Measurements from ENCODE around the gene EPHB1.

The EPHB1 gene

DNA sequence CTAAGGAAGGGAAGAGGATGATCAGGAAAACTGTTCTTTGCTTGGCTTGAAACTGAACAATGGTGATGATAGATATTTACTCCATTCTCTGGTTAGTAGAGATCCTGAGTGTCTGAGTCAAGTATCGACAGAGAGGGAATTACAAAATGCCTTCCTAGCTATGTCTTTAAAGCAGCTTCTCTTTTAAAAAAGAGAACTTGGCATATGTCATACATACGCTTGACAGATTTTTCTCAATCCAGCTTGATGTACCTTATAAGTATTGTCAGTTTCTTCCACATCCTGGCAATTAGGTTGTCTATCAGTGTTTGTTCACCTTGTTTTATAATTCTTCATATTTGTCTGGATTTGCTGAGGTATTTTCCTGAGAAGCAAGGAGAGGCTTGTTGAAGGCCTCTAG is 5.0 kb upstream of the EPHB1 start:
- H3K27ac ChIP-seq: no peak overlapping the region
- DNase-seq: no peak

DNA sequence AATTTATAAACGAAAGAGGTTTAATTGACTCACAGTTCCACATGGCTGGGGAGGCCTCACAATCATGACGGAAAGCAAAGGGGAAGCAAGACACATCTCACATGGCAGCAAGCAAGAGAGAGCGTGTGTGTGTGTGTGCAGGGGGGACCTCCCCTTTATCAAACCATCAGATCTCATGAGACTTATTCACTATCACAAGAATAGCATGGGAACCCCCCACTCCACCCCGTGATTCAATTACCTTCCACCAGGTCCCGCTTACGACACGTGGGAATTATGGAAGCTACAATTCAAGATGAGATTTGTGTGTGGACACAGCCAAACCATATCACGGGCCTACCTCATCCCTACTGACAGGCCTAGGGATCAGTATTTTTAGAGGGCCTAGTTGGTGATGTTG is 3.1 kb upstream of the EPHB1 start:
- Histone ChIP-seq H3K27me3 (ENCODE audit: insufficient read depth, low read depth, severe bottlenecking) (peaks cover 13% of the 10 kb centered on the region), H3K36me3 (no peaks in the 10 kb centered on the region), H3K27ac (no peak overlapping the region), H3K9me3 (ENCODE audit: severe bottlenecking) (no peaks in the 10 kb centered on the region), H3K4me3 (ENCODE audit: low read depth, low read length) (no peak overlapping the region)
- TF ChIP-seq, protein P1, sequence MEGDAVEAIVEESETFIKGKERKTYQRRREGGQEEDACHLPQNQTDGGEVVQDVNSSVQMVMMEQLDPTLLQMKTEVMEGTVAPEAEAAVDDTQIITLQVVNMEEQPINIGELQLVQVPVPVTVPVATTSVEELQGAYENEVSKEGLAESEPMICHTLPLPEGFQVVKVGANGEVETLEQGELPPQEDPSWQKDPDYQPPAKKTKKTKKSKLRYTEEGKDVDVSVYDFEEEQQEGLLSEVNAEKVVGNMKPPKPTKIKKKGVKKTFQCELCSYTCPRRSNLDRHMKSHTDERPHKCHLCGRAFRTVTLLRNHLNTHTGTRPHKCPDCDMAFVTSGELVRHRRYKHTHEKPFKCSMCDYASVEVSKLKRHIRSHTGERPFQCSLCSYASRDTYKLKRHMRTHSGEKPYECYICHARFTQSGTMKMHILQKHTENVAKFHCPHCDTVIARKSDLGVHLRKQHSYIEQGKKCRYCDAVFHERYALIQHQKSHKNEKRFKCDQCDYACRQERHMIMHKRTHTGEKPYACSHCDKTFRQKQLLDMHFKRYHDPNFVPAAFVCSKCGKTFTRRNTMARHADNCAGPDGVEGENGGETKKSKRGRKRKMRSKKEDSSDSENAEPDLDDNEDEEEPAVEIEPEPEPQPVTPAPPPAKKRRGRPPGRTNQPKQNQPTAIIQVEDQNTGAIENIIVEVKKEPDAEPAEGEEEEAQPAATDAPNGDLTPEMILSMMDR (IDR thresholded peaks at IDR 0.05; ENCODE audit: low read depth, low read length): no peak
- DNase-seq: no peak

More for the DNA sequence above, 5.0 kb upstream of the EPHB1 start:
- TF ChIP-seq, protein P1 (IDR thresholded peaks at IDR 0.05; ENCODE audit: low read depth, low read length): no peak
- H3K9me3 ChIP-seq (ENCODE audit: severe bottlenecking): no peaks in the 10 kb centered on the region
- no peaks in the 10 kb centered on the region for H3K27me3 ChIP-seq (ENCODE audit: insufficient read depth, low read depth, severe bottlenecking)
- H3K4me3 ChIP-seq (ENCODE audit: low read depth, low read length): no peak overlapping the region
- H3K36me3 ChIP-seq: no peaks in the 10 kb centered on the region

DNA sequence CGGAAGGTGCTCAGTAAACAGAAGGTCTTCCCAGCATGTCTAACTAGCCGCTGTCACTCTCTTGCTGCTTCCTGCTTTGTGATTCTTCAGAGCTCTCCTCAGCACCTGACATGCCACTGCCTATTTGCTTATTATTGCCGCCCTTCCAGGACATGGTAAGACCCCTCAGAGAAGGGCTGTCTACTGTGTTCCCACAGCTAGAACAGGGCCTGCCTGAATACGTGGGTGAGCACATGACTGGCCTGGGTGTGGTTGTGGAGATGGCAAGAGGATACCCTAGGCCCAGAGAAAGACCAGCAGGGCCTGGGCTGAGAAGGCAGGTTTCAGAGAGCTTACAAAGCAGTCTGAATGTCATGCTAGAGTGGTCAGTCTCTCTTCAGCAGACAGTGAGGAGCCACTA is 2.4 kb upstream of the EPHB1 start:
- no peak for DNase-seq
- Histone ChIP-seq H3K27ac (no peak overlapping the region), H3K27me3 (ENCODE audit: insufficient read depth, low read depth, severe bottlenecking) (peaks cover 17% of the 10 kb centered on the region), H3K36me3 (no peaks in the 10 kb centered on the region), H3K9me3 (ENCODE audit: severe bottlenecking) (no peaks in the 10 kb centered on the region), H3K4me3 (ENCODE audit: low read depth, low read length) (no peak overlapping the region)
- TF ChIP-seq, protein P1 (IDR thresholded peaks at IDR 0.05; ENCODE audit: low read depth, low read length): no peak

DNA sequence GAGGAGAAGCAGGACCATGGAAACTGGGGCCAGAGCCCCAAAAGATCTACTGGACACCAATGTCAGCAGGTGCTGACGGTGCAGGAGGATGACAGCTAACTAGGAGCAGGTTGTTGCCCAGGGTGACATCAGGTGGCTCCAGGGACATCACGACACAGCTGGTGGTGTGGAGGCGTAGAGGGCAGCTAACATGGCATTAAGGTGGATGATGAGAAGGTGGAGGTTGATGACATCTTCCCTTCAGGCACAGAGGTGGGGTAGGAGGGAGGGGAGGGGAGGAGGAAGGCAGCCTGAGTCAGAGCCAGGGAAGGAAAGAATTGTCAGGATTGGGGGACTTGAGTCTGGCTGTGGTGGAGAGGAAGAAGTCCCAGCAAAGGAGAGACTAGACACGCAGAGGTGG is 1.5 kb upstream of the EPHB1 start:
- Histone ChIP-seq H3K4me3 (ENCODE audit: low read depth, low read length) (no peak overlapping the region), H3K9me3 (ENCODE audit: severe bottlenecking) (no peaks in the 10 kb centered on the region)

DNA sequence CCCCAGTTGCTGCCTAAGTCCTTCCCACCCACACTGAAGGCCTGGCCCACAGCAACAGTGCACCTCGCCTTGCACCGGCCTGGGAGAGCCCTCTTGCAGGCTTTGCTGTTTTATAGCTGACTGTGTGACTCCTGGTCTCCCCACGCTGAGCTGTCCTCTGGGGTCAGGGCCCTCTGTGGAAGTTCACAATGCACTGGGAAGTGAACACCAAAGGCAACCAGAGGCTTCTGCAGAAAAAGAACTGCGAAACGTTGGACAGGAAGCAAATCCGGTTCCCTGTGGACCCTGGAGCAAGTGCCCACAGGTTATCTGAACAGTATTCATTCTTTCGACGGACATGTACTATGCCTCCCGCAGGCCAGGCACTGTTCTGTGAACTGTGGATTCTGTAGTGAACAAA is 737 bp upstream of the EPHB1 start:
- Histone ChIP-seq H3K36me3 (no peaks in the 10 kb centered on the region), H3K4me3 (ENCODE audit: low read depth, low read length) (no peak overlapping the region), H3K27me3 (ENCODE audit: insufficient read depth, low read depth, severe bottlenecking) (peaks cover 17% of the 10 kb centered on the region), H3K9me3 (ENCODE audit: severe bottlenecking) (no peaks in the 10 kb centered on the region), H3K27ac (no peak overlapping the region)
- TF ChIP-seq, protein P1 (IDR thresholded peaks at IDR 0.05; ENCODE audit: low read depth, low read length): no peak
- no peak for DNase-seq

More for the DNA sequence above, 1.5 kb upstream of the EPHB1 start:
- no peak overlapping the region for H3K27ac ChIP-seq
- DNase-seq: no peak
- no peaks in the 10 kb centered on the region for H3K36me3 ChIP-seq
- TF ChIP-seq, protein P1 (IDR thresholded peaks at IDR 0.05; ENCODE audit: low read depth, low read length): no peak
- peaks cover 17% of the 10 kb centered on the region for H3K27me3 ChIP-seq (ENCODE audit: insufficient read depth, low read depth, severe bottlenecking)

DNA sequence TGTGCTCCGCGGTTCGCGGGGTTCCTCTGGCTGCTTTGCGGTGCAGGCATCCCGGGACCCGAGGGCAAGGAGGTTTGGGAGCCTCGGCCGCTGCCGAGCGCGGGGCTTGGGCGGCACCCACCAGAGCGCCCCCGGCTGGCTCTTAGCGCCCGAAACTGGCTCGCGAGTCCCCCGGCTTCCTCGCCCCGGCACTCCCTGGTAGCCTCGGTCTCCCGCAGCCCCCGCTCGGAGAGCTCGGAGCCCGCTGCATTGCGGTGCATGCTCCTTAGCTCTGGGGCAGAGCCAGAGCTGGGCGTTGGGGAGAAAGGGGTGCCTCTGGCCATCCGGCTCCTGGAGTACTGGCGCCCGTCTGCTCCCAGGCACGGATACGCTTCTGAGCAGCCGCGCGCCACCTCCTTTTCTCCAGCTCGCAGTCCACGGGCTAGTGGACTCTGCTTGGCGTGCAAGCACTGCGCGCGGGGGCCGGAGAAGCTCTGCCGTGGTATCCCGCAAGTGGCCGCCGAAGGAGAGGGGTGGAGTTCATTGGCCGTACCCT is 753 bp downstream of the EPHB1 start:
- no peaks in the 10 kb centered on the region for H3K9me3 ChIP-seq (ENCODE audit: severe bottlenecking)
- H3K36me3 ChIP-seq: no peaks in the 10 kb centered on the region
- DNase-seq: peak; percentile 32
- peak overlapping the region; percentile 62 for H3K4me3 ChIP-seq (ENCODE audit: low read depth, low read length)
- H3K27ac ChIP-seq: no peak overlapping the region
- TF ChIP-seq, protein P1 (IDR thresholded peaks at IDR 0.05; ENCODE audit: low read depth, low read length): peak; percentile 30; the same call in 1 of the 2 replicates
- peaks cover 17% of the 10 kb centered on the region for H3K27me3 ChIP-seq (ENCODE audit: insufficient read depth, low read depth, severe bottlenecking)

Measured in WERI-Rb-1 (cell line).